Panc1 (cell line): ENCODE results near the gene SWSAP1. TPM values are rescaled to one million over a fixed set of nuclear protein-coding genes. Genes with fewer than 3 reads are reported as not detected.

Source experiments
- ATAC-seq: fragments of 200-7000 bp; cut with Tn5 transposase; 2 replicates; pipeline ENCODE4 v1.9.1; 2020; ENCODE audit warnings: mild to moderate bottlenecking, moderate library complexity
- BruUV-seq: library from RNA; stranded (reverse); fragments of 400-500 nt; replicated peaks from 2 replicates; lab custom pipeline; 2021; lab: Mats Ljungman, UMichigan
- CTCF ChIA-PET: fragments of 300-600 bp; sonication (Branson Sonifier 250); formaldehyde crosslinking; loops from one replicate; lab custom pipeline; 2022; ENCODE audit warnings: antibody characterized with exemption; lab: Charles Lee
- POLR2A ChIA-PET: fragments of 300-600 bp; sonication (Branson Sonifier 250); formaldehyde crosslinking; loops from one replicate; lab custom pipeline; 2022; ENCODE audit warnings: antibody characterized with exemption; lab: Charles Lee
- DNase-seq: peaks from one replicate; pipeline ENCODE4 v3.0.0-alpha.2; 2010; ENCODE audit warnings: low read depth, low spot score
- H3K27ac ChIP-seq: 2 replicates; pipeline ENCODE4 v1.5.1; 2011; ENCODE audit warnings: mild to moderate bottlenecking, low read length, inconsistent platforms
- H3K27me3 ChIP-seq: fragments of 200-500 bp; sonication (Bioruptor generic); 2 replicates; pipeline ENCODE4 v1.6.0; 2014; ENCODE audit warnings: low read length, inconsistent platforms; ENCODE audit not compliant: control insufficient read depth, insufficient read depth
- H3K36me3 ChIP-seq: fragments of 200-500 bp; sonication (Bioruptor generic); 2 replicates; pipeline ENCODE4 v1.5.1; 2014; ENCODE audit warnings: inconsistent platforms, mild to moderate bottlenecking, low read length, moderate library complexity; ENCODE audit not compliant: control insufficient read depth, insufficient read depth
- H3K4me1 ChIP-seq: 2 replicates; pipeline ENCODE4 v1.5.1; 2011; ENCODE audit warnings: inconsistent platforms, mild to moderate bottlenecking, low read length, moderate library complexity; ENCODE audit not compliant: control insufficient read depth, insufficient read depth
- H3K4me3 ChIP-seq, 2 experiments: 2 replicates each; pipeline ENCODE4 v1.5.1; 2011 to 2012; ENCODE audit warnings: low read depth in 2 of 2, low read length in 2 of 2, mild to moderate bottlenecking in 2 of 2, inconsistent platforms in 1 of 2, moderate library complexity in 1 of 2
- H3K9me3 ChIP-seq: fragments of 200-500 bp; sonication (Bioruptor generic); 2 replicates; pipeline ENCODE4 v1.5.1; 2014; ENCODE audit warnings: low read depth, mild to moderate bottlenecking, inconsistent platforms, low read length, moderate library complexity; ENCODE audit not compliant: control insufficient read depth, insufficient read depth
- CTCF ChIP-seq: fragments of 450-650 bp; IDR thresholded peaks from 2 replicates; pipeline ENCODE4 v1.5.1; 2017; ENCODE audit warnings: mild to moderate bottlenecking
- POLR2AphosphoS5 ChIP-seq: IDR thresholded peaks from 2 replicates; pipeline ENCODE4 v1.6.1; 2012; ENCODE audit warnings: mild to moderate bottlenecking, low read depth, low read length, moderate library complexity
- REST ChIP-seq, 2 experiments: IDR thresholded peaks; 2 replicates each; pipeline ENCODE4 v1.6.1; 2011 to 2012; ENCODE audit warnings: low read depth in 2 of 2, control low read depth in 1 of 2, low read length in 1 of 2, mild to moderate bottlenecking in 1 of 2, moderate library complexity in 1 of 2; ENCODE audit not compliant: insufficient read depth in 1 of 2
- SIN3A ChIP-seq: IDR thresholded peaks from 2 replicates; pipeline ENCODE4 v1.6.1; 2012; ENCODE audit warnings: low read depth, mild to moderate bottlenecking, low read length, moderate library complexity, borderline replicate concordance; ENCODE audit not compliant: insufficient read depth
- TCF7L2 ChIP-seq: IDR thresholded peaks from 2 replicates; pipeline ENCODE4 v1.6.1; 2011; ENCODE audit warnings: mild to moderate bottlenecking, low read depth, low read length, inconsistent platforms
- in situ Hi-C: cut with HindIII; loops from 2 replicates; pipeline ENCODE4 v1.10.0; 2016; ENCODE audit warnings: low sequenced_read_pairs, low pct_unique_long_range_greater_than_20kb
- intact Hi-C: fragments of 100-400 bp; cut with micrococcal nuclease; formaldehyde crosslinking; loops from one replicate; pipeline ENCODE4 v1.10.0; 2022; ENCODE audit not compliant: unreplicated experiment
- total RNA-seq: library from RNA; stranded (reverse); gene quantifications from one replicate; pipeline ENCODE4 v1.2.1, GENCODE V29; 2021; ENCODE audit not compliant: unreplicated experiment

SWSAP1 gene
- total RNA-seq, 1 experiment from 2014 or later = 3.1 TPM

- ATAC-seq = no peak
- no peaks in the 10 kb centered on the region for H3K36me3 ChIP-seq
- intact Hi-C loops (no loop called here), in situ Hi-C loops (no loop called here)
- ChIA-PET CTCF (no interaction called here), POLR2A (no interaction called here)
- H3K27ac ChIP-seq = no peak overlapping the region
- TF ChIP-seq SIN3A (no peak), CTCF (no peak), REST (IDR thresholded peaks at IDR 0.05; ENCODE audit: insufficient read depth in 1 of 2, low read depth in 2 of 2, low read length in 1 of 2) (no peak), TCF7L2 (no peak), POLR2AphosphoS5 (no peak)
- DNase-seq = no peak
- no TSS peak for BruUV-seq
- no peak overlapping the region for H3K4me3 ChIP-seq
- no peaks in the 10 kb centered on the region for H3K9me3 ChIP-seq
- no peaks in the 10 kb centered on the region for H3K27me3 ChIP-seq
- no peaks in the 10 kb centered on the region for H3K4me1 ChIP-seq
Observed at GRCh38 chr19:11399667-11400066, 25.2 kb downstream of the SWSAP1 start.

- DNase-seq (no peak), ATAC-seq (no peak)
- intact Hi-C loops = no loop called here
- ChIA-PET POLR2A (no interaction called here), CTCF (no interaction called here)
- Histone ChIP-seq H3K9me3 (no peaks in the 10 kb centered on the region), H3K4me3 (no peak overlapping the region), H3K27ac (no peak overlapping the region), H3K4me1 (no peaks in the 10 kb centered on the region), H3K27me3 (no peaks in the 10 kb centered on the region), H3K36me3 (no peaks in the 10 kb centered on the region)
- no peak for TF ChIP-seq POLR2AphosphoS5
- no peak for TF ChIP-seq TCF7L2
- TF ChIP-seq CTCF = no peak
- no peak for TF ChIP-seq REST (IDR thresholded peaks at IDR 0.05; ENCODE audit: insufficient read depth in 1 of 2, low read depth in 2 of 2, low read length in 1 of 2)
- TF ChIP-seq SIN3A = no peak
- BruUV-seq = no TSS peak
- in situ Hi-C loops = no loop called here
Observed at GRCh38 chr19:11400798-11401197, 26.3 kb downstream of the SWSAP1 start.
